K562 (cell line): Measurements from ENCODE around the gene FAM110D. TPM values are rescaled to one million over a fixed set of nuclear protein-coding genes. Genes with fewer than 3 reads are reported as not detected.
A peak's percentile ranks its signal among the peaks of the same experiment; 100 is the strongest.

ENCODE experiments used
- ADNP ChIP-seq: fragments of 200-800 bp; sonication (Bioruptor generic); IDR thresholded peaks from 2 replicates; pipeline ENCODE4 v1.6.1; 2016; ENCODE audit warnings: missing genetic modification characterization, missing compliant biosample characterization
- BCL6 ChIP-seq: fragments of 250-450 bp; sonication (Bioruptor Pico); IDR thresholded peaks from 2 replicates; pipeline ENCODE4 v1.4.0; 2020
- BRD4 ChIP-seq: fragments of 200-600 bp; sonication (generic); IDR thresholded peaks from 2 replicates; pipeline ENCODE4 v1.6.1; 2017; ENCODE audit warnings: inconsistent platforms
- BRD9 ChIP-seq: fragments of 450-650 bp; IDR thresholded peaks from 2 replicates; pipeline ENCODE4 v1.6.1; 2018; ENCODE audit warnings: low read depth; ENCODE audit not compliant: partially characterized antibody
- CHD4 ChIP-seq: fragments of 200-600 bp; sonication (generic); IDR thresholded peaks from 3 replicates; pipeline ENCODE4 v1.6.1; 2012; ENCODE audit warnings: low read depth, mild to moderate bottlenecking, mixed read lengths, low read length, inconsistent platforms; ENCODE audit not compliant: insufficient read depth, insufficient replicate concordance, poor library complexity, severe bottlenecking
- CXXC5 ChIP-seq: fragments of 250-450 bp; sonication (Bioruptor Pico); IDR thresholded peaks from 2 replicates; pipeline ENCODE4 v1.8.0; 2022; ENCODE audit warnings: inconsistent platforms, mild to moderate bottlenecking, moderate library complexity
- DMBX1 ChIP-seq: fragments of 250-450 bp; sonication (Bioruptor Pico); IDR thresholded peaks from 2 replicates; pipeline ENCODE4 v1.8.0; 2022; ENCODE audit warnings: inconsistent platforms, mild to moderate bottlenecking, moderate library complexity, borderline replicate concordance
- GTF2A2 ChIP-seq: IDR thresholded peaks from 2 replicates; pipeline ENCODE4 v1.6.1; 2016; ENCODE audit warnings: mild to moderate bottlenecking, missing genetic modification characterization, missing compliant biosample characterization
- NFIX ChIP-seq: fragments of 250-450 bp; sonication (Bioruptor Pico); IDR thresholded peaks from 2 replicates; pipeline ENCODE4 v1.4.0; 2020; ENCODE audit warnings: low read depth, mild to moderate bottlenecking, moderate library complexity
- SMARCA4 ChIP-seq: fragments of 450-650 bp; IDR thresholded peaks from 2 replicates; pipeline ENCODE4 v1.6.1; 2016
- ZNF263 ChIP-seq: sonication (generic); formaldehyde crosslinking; IDR thresholded peaks from 2 replicates; pipeline ENCODE4 v1.8.0; 2022; ENCODE audit warnings: mild to moderate bottlenecking, missing genetic modification reagents, borderline replicate concordance
- ZNF780A ChIP-seq: fragments of 250-450 bp; sonication (Bioruptor Pico); IDR thresholded peaks from 2 replicates; pipeline ENCODE4 v1.5.0; 2021; ENCODE audit warnings: mild to moderate bottlenecking
- polyA plus RNA-seq, 8 experiments: library from polyadenylated mRNA; depleted of rRNA in 4 of 8; stranded (reverse) in 5 of 8; unstranded in 3 of 8; fragments of >200 nt; fragmentation: Nextera tagmentation in 2 of 8; fragmentation: Illumina TruSeq in 1 of 8; extraction: Ambion mirVana in 2 of 8; extraction: Trizol in 1 of 8; gene quantifications; 2 replicates each; pipeline versions ENCODE4 v1.2.1 to v1.2.3, GENCODE V29; 2011 to 2014; ENCODE audit warnings: inconsistent platforms in 1 of 8, missing spikeins in 1 of 8
- total RNA-seq, 7 experiments: library from RNA; depleted of rRNA in 6 of 7; stranded (reverse); fragments of >200 nt in 6 of 7; fragmentation: Illumina TruSeq in 2 of 7; extraction: Trizol in 2 of 7; gene quantifications; 2 replicates each; pipeline versions ENCODE4 v1.2.1 to v1.2.3, GENCODE V29; 2011 to 2021; ENCODE audit warnings: low replicate concordance in 1 of 7
- TF ChIP-seq, protein P1 (sequence below): fragments of 450-650 bp; IDR thresholded peaks from 2 replicates; pipeline ENCODE4 v1.6.1; 2018; ENCODE audit not compliant: partially characterized antibody
- TF ChIP-seq, protein P2 (sequence below): fragments of 250-450 bp; sonication (Bioruptor Pico); IDR thresholded peaks from 2 replicates; pipeline ENCODE4 v1.4.0; 2020; ENCODE audit warnings: borderline replicate concordance
- TF ChIP-seq, protein P3 (sequence below): fragments of 450-650 bp; IDR thresholded peaks from 2 replicates; pipeline ENCODE4 v1.6.1; 2016; ENCODE audit warnings: missing biosample characterization, missing genetic modification characterization
- TF ChIP-seq, protein P4 (sequence below): fragments of 450-650 bp; IDR thresholded peaks from 2 replicates; pipeline ENCODE4 v1.6.1; 2017; ENCODE audit warnings: antibody characterized with exemption, mild to moderate bottlenecking

FAM110D gene
- total and polyA plus RNA-seq, 9 of the 15 experiments (the other 6 are each of a cell fraction or from before 2014, with no cell fraction given) = 0.04 to 1.1 (median 0.33) TPM

DNA sequence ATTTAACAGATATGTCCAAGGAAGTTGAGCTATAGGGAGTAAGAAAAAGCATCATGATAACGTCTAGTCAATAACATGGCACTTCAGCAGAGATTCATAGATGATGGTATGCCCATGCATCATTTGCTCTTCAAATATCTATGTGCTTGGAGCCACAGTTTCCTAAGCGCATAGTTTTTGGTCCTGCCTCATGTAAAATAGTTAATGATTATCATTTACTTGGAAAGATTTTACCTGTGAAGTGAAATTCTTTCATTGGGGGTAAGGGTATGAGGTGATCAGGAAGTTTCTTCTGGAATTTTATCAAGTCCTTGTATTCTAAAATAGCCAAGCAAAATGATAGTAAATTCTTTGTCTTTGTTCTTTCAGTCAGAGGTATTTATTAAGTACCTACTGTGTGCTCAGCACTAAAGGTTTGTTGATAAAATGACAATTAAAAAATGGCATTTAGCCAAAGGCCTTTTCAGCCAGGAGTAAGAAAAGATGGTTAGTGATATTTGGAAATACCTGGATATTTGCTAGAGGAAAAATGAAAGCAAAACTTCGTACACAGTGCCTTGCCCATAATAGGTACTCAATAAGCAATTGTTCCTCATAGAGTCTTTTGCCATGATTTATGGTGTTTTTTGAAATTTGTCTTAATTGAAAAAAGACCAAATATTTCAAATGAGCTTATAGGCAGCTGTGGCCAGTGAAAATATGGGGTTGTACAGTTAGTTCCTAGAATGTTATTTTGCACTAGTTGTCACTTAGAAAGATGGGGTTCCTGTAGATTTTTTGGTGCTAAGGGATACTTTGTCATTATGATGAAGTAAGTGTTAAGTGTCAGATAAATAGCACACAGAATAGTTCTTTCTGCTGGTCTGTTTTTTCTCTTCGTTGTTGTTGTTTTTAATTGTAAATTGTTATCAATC lies 34.2 kb upstream of the FAM110D start (continued):
- TF ChIP-seq, protein P1, sequence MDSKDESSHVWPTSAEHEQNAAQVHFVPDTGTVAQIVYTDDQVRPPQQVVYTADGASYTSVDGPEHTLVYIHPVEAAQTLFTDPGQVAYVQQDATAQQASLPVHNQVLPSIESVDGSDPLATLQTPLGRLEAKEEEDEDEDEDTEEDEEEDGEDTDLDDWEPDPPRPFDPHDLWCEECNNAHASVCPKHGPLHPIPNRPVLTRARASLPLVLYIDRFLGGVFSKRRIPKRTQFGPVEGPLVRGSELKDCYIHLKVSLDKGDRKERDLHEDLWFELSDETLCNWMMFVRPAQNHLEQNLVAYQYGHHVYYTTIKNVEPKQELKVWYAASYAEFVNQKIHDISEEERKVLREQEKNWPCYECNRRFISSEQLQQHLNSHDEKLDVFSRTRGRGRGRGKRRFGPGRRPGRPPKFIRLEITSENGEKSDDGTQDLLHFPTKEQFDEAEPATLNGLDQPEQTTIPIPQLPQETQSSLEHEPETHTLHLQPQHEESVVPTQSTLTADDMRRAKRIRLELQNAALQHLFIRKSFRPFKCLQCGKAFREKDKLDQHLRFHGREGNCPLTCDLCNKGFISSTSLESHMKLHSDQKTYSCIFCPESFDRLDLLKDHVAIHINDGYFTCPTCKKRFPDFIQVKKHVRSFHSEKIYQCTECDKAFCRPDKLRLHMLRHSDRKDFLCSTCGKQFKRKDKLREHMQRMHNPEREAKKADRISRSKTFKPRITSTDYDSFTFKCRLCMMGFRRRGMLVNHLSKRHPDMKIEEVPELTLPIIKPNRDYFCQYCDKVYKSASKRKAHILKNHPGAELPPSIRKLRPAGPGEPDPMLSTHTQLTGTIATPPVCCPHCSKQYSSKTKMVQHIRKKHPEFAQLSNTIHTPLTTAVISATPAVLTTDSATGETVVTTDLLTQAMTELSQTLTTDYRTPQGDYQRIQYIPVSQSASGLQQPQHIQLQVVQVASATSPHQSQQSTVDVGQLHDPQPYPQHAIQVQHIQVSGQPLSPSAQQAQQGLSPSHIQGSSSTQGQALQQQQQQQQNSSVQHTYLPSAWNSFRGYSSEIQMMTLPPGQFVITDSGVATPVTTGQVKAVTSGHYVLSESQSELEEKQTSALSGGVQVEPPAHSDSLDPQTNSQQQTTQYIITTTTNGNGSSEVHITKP = no peak
- TF ChIP-seq ADNP (peak; percentile 69; the same call in 1 of the 2 replicates), NFIX (CRISPR knock-in tag) (0 out of 2 replicates have a peak, but pooled peaks have one; percentile 5), SMARCA4 (no peak), BCL6 (CRISPR knock-in tag) (peak; percentile 64; the same call in 1 of the 2 replicates), ZNF780A (CRISPR knock-in tag) (peak; percentile 35; the same call in 1 of the 2 replicates), DMBX1 (peak; percentile 83; the same call in 1 of the 2 replicates), BRD4 (peak; percentile 11; the same call in 1 of the 2 replicates), ZNF263 (CRISPR knock-in tag) (no peak), BRD9 (peak; percentile 35), CXXC5 (peak; percentile 43), GTF2A2 (tag) (peak; percentile 74), CHD4 (no peak)
- TF ChIP-seq, protein P2, sequence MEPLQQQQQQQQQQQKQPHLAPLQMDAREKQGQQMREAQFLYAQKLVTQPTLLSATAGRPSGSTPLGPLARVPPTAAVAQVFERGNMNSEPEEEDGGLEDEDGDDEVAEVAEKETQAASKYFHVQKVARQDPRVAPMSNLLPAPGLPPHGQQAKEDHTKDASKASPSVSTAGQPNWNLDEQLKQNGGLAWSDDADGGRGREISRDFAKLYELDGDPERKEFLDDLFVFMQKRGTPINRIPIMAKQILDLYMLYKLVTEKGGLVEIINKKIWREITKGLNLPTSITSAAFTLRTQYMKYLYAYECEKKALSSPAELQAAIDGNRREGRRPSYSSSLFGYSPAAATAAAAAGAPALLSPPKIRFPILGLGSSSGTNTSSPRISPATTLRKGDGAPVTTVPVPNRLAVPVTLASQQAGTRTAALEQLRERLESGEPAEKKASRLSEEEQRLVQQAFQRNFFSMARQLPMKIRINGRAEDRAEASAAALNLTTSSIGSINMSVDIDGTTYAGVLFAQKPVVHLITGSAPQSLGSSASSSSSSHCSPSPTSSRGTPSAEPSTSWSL (CRISPR knock-in tag) = no peak
- TF ChIP-seq, protein P3, sequence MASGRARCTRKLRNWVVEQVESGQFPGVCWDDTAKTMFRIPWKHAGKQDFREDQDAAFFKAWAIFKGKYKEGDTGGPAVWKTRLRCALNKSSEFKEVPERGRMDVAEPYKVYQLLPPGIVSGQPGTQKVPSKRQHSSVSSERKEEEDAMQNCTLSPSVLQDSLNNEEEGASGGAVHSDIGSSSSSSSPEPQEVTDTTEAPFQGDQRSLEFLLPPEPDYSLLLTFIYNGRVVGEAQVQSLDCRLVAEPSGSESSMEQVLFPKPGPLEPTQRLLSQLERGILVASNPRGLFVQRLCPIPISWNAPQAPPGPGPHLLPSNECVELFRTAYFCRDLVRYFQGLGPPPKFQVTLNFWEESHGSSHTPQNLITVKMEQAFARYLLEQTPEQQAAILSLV (tag) = peak; percentile 78
- TF ChIP-seq, protein P4, sequence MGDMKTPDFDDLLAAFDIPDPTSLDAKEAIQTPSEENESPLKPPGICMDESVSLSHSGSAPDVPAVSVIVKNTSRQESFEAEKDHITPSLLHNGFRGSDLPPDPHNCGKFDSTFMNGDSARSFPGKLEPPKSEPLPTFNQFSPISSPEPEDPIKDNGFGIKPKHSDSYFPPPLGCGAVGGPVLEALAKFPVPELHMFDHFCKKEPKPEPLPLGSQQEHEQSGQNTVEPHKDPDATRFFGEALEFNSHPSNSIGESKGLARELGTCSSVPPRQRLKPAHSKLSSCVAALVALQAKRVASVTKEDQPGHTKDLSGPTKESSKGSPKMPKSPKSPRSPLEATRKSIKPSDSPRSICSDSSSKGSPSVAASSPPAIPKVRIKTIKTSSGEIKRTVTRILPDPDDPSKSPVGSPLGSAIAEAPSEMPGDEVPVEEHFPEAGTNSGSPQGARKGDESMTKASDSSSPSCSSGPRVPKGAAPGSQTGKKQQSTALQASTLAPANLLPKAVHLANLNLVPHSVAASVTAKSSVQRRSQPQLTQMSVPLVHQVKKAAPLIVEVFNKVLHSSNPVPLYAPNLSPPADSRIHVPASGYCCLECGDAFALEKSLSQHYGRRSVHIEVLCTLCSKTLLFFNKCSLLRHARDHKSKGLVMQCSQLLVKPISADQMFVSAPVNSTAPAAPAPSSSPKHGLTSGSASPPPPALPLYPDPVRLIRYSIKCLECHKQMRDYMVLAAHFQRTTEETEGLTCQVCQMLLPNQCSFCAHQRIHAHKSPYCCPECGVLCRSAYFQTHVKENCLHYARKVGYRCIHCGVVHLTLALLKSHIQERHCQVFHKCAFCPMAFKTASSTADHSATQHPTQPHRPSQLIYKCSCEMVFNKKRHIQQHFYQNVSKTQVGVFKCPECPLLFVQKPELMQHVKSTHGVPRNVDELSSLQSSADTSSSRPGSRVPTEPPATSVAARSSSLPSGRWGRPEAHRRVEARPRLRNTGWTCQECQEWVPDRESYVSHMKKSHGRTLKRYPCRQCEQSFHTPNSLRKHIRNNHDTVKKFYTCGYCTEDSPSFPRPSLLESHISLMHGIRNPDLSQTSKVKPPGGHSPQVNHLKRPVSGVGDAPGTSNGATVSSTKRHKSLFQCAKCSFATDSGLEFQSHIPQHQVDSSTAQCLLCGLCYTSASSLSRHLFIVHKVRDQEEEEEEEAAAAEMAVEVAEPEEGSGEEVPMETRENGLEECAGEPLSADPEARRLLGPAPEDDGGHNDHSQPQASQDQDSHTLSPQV = peak; percentile 92
